Gastroesophageal sphincter (tissue), 4 donors: ENCODE data around the gene VSIG8. TPM values are rescaled to one million over a fixed set of nuclear protein-coding genes. Genes with fewer than 3 reads are reported as not detected.
"Not testable (repeated sequence)": the region's sequence is repeated elsewhere in the genome, so short reads cannot be mapped to it uniquely, and the experiment has no call there.

Experiments
- ATAC-seq: fragments of 150-250 bp; one replicate; pipeline ENCODE4 v1.9.1; 2016; ENCODE audit warnings: mild to moderate bottlenecking, moderate library complexity
- H3K27ac ChIP-seq, 4 donors: fragments of 200-600 bp; sonication (generic) in 3 of 4; 1 replicate in 3 of 4; 2 replicates in 1 of 4; pipeline ENCODE4 v1.5.1; 2016 to 2019
- H3K27me3 ChIP-seq: fragments of 200-600 bp; sonication (generic); one replicate; pipeline ENCODE4 v1.5.1; 2019
- H3K36me3 ChIP-seq, 2 donors: fragments of 200-600 bp; sonication (generic); one replicate each; pipeline ENCODE4 v1.5.1; 2019; ENCODE audit warnings: control low read depth in 1 of 2
- H3K4me1 ChIP-seq, 3 donors: fragments of 200-600 bp; sonication (generic); 1 replicate in 2 of 3; 2 replicates in 1 of 3; pipeline ENCODE4 v1.5.1; 2016 to 2019; ENCODE audit warnings: control low read depth in 2 of 3
- H3K4me3 ChIP-seq, 2 donors: fragments of 200-600 bp; sonication (generic); one replicate each; pipeline ENCODE4 v1.5.1; 2019; ENCODE audit warnings: mild to moderate bottlenecking in 1 of 2, moderate library complexity in 1 of 2
- H3K9me3 ChIP-seq, 3 donors: fragments of 200-600 bp; sonication (generic); one replicate each; pipeline ENCODE4 v1.5.1; 2017 to 2019; ENCODE audit warnings: control low read depth in 2 of 3
- CTCF ChIP-seq, 4 experiments: fragments of 200-600 bp in 2 of 4; fragments of 450-650 bp in 2 of 4; sonication (generic) in 1 of 4; IDR thresholded peaks; one replicate each; pipeline ENCODE4 v1.5.1; 2017 to 2019; ENCODE audit warnings: antibody characterized with exemption in 4 of 4, mild to moderate bottlenecking in 2 of 4, moderate library complexity in 2 of 4
- EP300 ChIP-seq: sonication (generic); formaldehyde crosslinking; IDR thresholded peaks from one replicate; pipeline ENCODE4 v1.6.1; 2017; ENCODE audit warnings: antibody characterized with exemption, mild to moderate bottlenecking
- POLR2A ChIP-seq, 2 donors: fragments of 450-650 bp; IDR thresholded peaks; one replicate each; pipeline ENCODE4 v1.6.1; 2017; ENCODE audit warnings: antibody characterized with exemption in 2 of 2, mild to moderate bottlenecking in 2 of 2, moderate library complexity in 1 of 2
- POLR2AphosphoS5 ChIP-seq: sonication (generic); formaldehyde crosslinking; IDR thresholded peaks from one replicate; pipeline ENCODE4 v1.6.1; 2017; ENCODE audit warnings: antibody characterized with exemption
- WGBS, 2 donors: methylation state at CpG; one replicate each; pipeline ENCODE4 v1.1.5; 2018; ENCODE audit warnings: low coverage in 1 of 2; 5-methylcytosine and 5-hydroxymethylcytosine counted together
- total RNA-seq, 4 donors: library from RNA; depleted of rRNA; stranded (reverse); fragments of >200 nt; gene quantifications; one replicate each; pipeline ENCODE4 v1.1.0, GENCODE V29; 2016

VSIG8 gene
- total RNA-seq = not detected

GRCh38 chr1:159862557-159862956 is at the start of gene VSIG8:
VSIG8 (minus strand) TSS chr1:159862657; CDS start chr1:159862521, 136 bp downstream.
- H3K4me3 ChIP-seq = no peak within 1 kb of the TSS
- no peaks in the 10 kb centered on the region for H3K9me3 ChIP-seq
- 80% methylated on average over 1 of the region's 4 CpGs; no CpG with 5 or more reads in 1 of the 2 donors for WGBS, 2 donors
- no peaks in the 10 kb centered on the region for H3K27me3 ChIP-seq
- no peak within 1 kb of the TSS for H3K27ac ChIP-seq
- no peaks in the 10 kb centered on the region for H3K36me3 ChIP-seq
- ATAC-seq = no peak
- TF ChIP-seq EP300 (no peak), POLR2AphosphoS5 (no peak), POLR2A (IDR thresholded peaks at IDR 0.05) (no peak), CTCF (IDR thresholded peaks at IDR 0.05) (no peak)
- H3K4me1 ChIP-seq = peaks cover 0 to 5% (median 1%) of the 10 kb centered on the region in 3 donors

GRCh38 chr1:159911326-159912070 is 49.0 kb upstream of the VSIG8 start:
- H3K27ac ChIP-seq = peak overlapping the region in 2 of 4 donors; percentile 57 to 65
- TF ChIP-seq POLR2AphosphoS5 = no peak
- TF ChIP-seq EP300 = no peak
- no peak for TF ChIP-seq POLR2A (IDR thresholded peaks at IDR 0.05)
- TF ChIP-seq CTCF (IDR thresholded peaks at IDR 0.05) = no peak

GRCh38 chr1:159908031-159908940 is 45.8 kb upstream of the VSIG8 start:
- 74 to 80% methylated on average over 3 to 5 of the region's 9 CpGs for WGBS, 2 donors
- no peak for ATAC-seq
- H3K9me3 ChIP-seq = no peaks in the 10 kb centered on the region
- no peak overlapping the region for H3K27ac ChIP-seq
- H3K4me3 ChIP-seq = no peak overlapping the region
- H3K27me3 ChIP-seq = no peaks in the 10 kb centered on the region
- no peaks in the 10 kb centered on the region for H3K36me3 ChIP-seq
- peaks cover 0 to 8% (median 7%) of the 10 kb centered on the region in 3 donors for H3K4me1 ChIP-seq
- no peak for TF ChIP-seq POLR2A (IDR thresholded peaks at IDR 0.05)
- TF ChIP-seq POLR2AphosphoS5 = no peak
- no peak for TF ChIP-seq EP300
- TF ChIP-seq CTCF (IDR thresholded peaks at IDR 0.05) = no peak

More at GRCh38 chr1:159911326-159912070, 49.0 kb upstream of the VSIG8 start:
- Histone ChIP-seq H3K27me3 (no peaks in the 10 kb centered on the region), H3K9me3 (no peaks in the 10 kb centered on the region), H3K36me3 (no peaks in the 10 kb centered on the region), H3K4me1 (peaks cover 0 to 25% (median 18%) of the 10 kb centered on the region in 3 donors), H3K4me3 (no peak overlapping the region)
- ATAC-seq = no peak
- 60 to 100% methylated on average over 1 to 3 of the region's 6 CpGs for WGBS, 2 donors

- Histone ChIP-seq H3K36me3 (no peaks in the 10 kb centered on the region), H3K4me1 (peaks cover 0 to 8% (median 7%) of the 10 kb centered on the region in 3 donors), H3K27me3 (no peaks in the 10 kb centered on the region), H3K9me3 (no peaks in the 10 kb centered on the region), H3K4me3 (no peak overlapping the region), H3K27ac (no peak overlapping the region)
- TF ChIP-seq CTCF (IDR thresholded peaks at IDR 0.05) = no peak
- TF ChIP-seq POLR2A (IDR thresholded peaks at IDR 0.05) = no peak
- no peak for TF ChIP-seq EP300
- no peak for TF ChIP-seq POLR2AphosphoS5
- ATAC-seq = no peak
- 71 to 100% methylated on average over 1 of the region's 1 CpG for WGBS, 2 donors
Observed at GRCh38 chr1:159906960-159907359, 44.5 kb upstream of the VSIG8 start.

GRCh38 chr1:159904036-159904435 is 41.6 kb upstream of the VSIG8 start:
- H3K27me3 ChIP-seq, H3K9me3 ChIP-seq, ATAC-seq, H3K36me3 ChIP-seq, H3K4me3 ChIP-seq, H3K27ac ChIP-seq: not testable (repeated sequence)
- H3K4me1 ChIP-seq = peaks cover 0 to 20% (median 10%) of the 10 kb centered on the region in 3 donors
- 60 to 64% methylated on average over 2 to 3 of the region's 3 CpGs for WGBS, 2 donors
